Measurements from ENCODE around the gene RNASE9.

DNA sequence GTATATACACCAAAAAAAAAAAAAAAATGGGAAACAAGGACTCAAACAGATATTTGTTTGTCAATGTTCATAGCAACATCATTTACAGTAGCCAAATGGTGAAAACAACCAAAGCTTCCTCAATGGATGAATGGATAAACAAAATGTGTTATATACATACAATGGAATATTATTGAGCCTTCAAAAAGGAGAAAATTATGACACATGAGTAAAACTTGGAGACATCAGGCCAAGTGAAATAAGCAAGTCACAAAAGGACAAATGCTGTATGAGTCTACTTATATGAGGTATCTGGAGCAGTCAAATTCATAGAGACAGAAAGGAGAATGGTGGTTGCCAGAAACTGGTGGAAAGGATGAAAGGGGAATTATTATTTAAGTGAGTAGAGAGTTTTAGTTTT lies 7.8 kb downstream of the RNASE9 start:
- TF ChIP-seq POLR2A (IDR thresholded peaks at IDR 0.05): no peak
- TF ChIP-seq, protein P1, sequence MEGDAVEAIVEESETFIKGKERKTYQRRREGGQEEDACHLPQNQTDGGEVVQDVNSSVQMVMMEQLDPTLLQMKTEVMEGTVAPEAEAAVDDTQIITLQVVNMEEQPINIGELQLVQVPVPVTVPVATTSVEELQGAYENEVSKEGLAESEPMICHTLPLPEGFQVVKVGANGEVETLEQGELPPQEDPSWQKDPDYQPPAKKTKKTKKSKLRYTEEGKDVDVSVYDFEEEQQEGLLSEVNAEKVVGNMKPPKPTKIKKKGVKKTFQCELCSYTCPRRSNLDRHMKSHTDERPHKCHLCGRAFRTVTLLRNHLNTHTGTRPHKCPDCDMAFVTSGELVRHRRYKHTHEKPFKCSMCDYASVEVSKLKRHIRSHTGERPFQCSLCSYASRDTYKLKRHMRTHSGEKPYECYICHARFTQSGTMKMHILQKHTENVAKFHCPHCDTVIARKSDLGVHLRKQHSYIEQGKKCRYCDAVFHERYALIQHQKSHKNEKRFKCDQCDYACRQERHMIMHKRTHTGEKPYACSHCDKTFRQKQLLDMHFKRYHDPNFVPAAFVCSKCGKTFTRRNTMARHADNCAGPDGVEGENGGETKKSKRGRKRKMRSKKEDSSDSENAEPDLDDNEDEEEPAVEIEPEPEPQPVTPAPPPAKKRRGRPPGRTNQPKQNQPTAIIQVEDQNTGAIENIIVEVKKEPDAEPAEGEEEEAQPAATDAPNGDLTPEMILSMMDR (IDR thresholded peaks at IDR 0.05): no peak

All from body of pancreas (tissue), 4 donors.